ENCODE results near the gene BRAT1. TPM values are rescaled to one million over a fixed set of nuclear protein-coding genes. Genes with fewer than 3 reads are reported as not detected.

Gene BRAT1
- total RNA-seq, 4 donors from 2014 or later: 15.5 to 28.3 (median 22.8) TPM

- H3K27me3 ChIP-seq: peaks cover 0 to 77% (median 2%) of the 10 kb centered on the region in 4 donors
- no peaks in the 10 kb centered on the region for H3K36me3 ChIP-seq
- H3K4me1 ChIP-seq: peaks cover 25 to 48% (median 32%) of the 10 kb centered on the region in 3 donors
- no peak for DNase-seq
- no peak for TF ChIP-seq CTCF (IDR thresholded peaks at IDR 0.05)
- TF ChIP-seq POLR2A (IDR thresholded peaks at IDR 0.05): no peak
- H3K27ac ChIP-seq: no peak overlapping the region
- no peak overlapping the region for H3K4me3 ChIP-seq
- intact Hi-C loops (cut with DNase I): no loop called here
- H3K9me3 ChIP-seq: no peaks in the 10 kb centered on the region
- 90% methylated on average over 2 of the region's 8 CpGs; no CpG with 5 or more reads in 1 of the 2 donors for WGBS, 2 donors
Observed at GRCh38 chr7:2516194-2516555, 39.1 kb downstream of the BRAT1 start.

- 100% methylated on average over 1 to 3 of the region's 15 CpGs for WGBS, 2 donors
- peaks cover 28 to 48% (median 38%) of the 10 kb centered on the region in 3 donors for H3K4me1 ChIP-seq
- H3K27ac ChIP-seq: no peak overlapping the region
- no peaks in the 10 kb centered on the region for H3K36me3 ChIP-seq
- TF ChIP-seq CTCF (IDR thresholded peaks at IDR 0.05) (no peak), POLR2A (IDR thresholded peaks at IDR 0.05) (no peak)
- no peaks in the 10 kb centered on the region for H3K9me3 ChIP-seq
- no peak for DNase-seq
- H3K4me3 ChIP-seq: no peak overlapping the region
- intact Hi-C loops (cut with DNase I): no loop called here
- H3K27me3 ChIP-seq: peaks cover 0 to 77% (median 2%) of the 10 kb centered on the region in 4 donors
Observed at GRCh38 chr7:2515424-2516193, 39.7 kb downstream of the BRAT1 start.

- intact Hi-C loops (cut with DNase I): no loop called here
- no peaks in the 10 kb centered on the region for H3K9me3 ChIP-seq
Observed at GRCh38 chr7:2514473-2515423, 40.6 kb downstream of the BRAT1 start.

GRCh38 chr7:2513702-2514101 is 41.6 kb downstream of the BRAT1 start:
- Histone ChIP-seq H3K27me3 (peaks cover 0 to 80% (median under 1%) of the 10 kb centered on the region in 4 donors), H3K36me3 (no peaks in the 10 kb centered on the region), H3K4me3 (no peak overlapping the region), H3K4me1 (peaks cover 39 to 51% (median 43%) of the 10 kb centered on the region in 3 donors), H3K27ac (no peak overlapping the region), H3K9me3 (no peaks in the 10 kb centered on the region)
- intact Hi-C loops (cut with DNase I): no loop called here
- WGBS, 2 donors: 88% methylated on average over 4 of the region's 7 CpGs; no CpG with 5 or more reads in 1 of the 2 donors
- TF ChIP-seq CTCF (IDR thresholded peaks at IDR 0.05) (no peak), POLR2A (IDR thresholded peaks at IDR 0.05) (no peak)
- DNase-seq: no peak

More at GRCh38 chr7:2514473-2515423, 40.6 kb downstream of the BRAT1 start:
- Histone ChIP-seq H3K27me3 (peaks cover 0 to 78% (median 2%) of the 10 kb centered on the region in 4 donors), H3K4me1 (peaks cover 33 to 49% (median 35%) of the 10 kb centered on the region in 3 donors), H3K36me3 (no peaks in the 10 kb centered on the region), H3K27ac (no peak overlapping the region), H3K4me3 (no peak overlapping the region)
- no peak for DNase-seq
- 77 to 83% methylated on average over 8 of the region's 9 CpGs for WGBS, 2 donors
- TF ChIP-seq CTCF (IDR thresholded peaks at IDR 0.05): no peak
- no peak for TF ChIP-seq POLR2A (IDR thresholded peaks at IDR 0.05)
